Smooth muscle cell (in vitro differentiated cells): Measurements from ENCODE around the gene SLC1A7. TPM values are rescaled to one million over a fixed set of nuclear protein-coding genes. Genes with fewer than 3 reads are reported as not detected.

Source experiments
- DNase-seq: peaks from one replicate; lab custom pipeline; 2025; ENCODE audit not compliant: unreplicated experiment; lab: John Stamatoyannopoulos, UW
- H2AFZ ChIP-seq: fragments of 200-600 bp; sonication (generic); 2 replicates; pipeline ENCODE4 v1.6.0; 2016; ENCODE audit warnings: antibody characterized with exemption, low read depth, mild to moderate bottlenecking
- H3F3A ChIP-seq: fragments of 200-600 bp; sonication (generic); 2 replicates; pipeline ENCODE4 v1.6.0; 2017; ENCODE audit warnings: antibody characterized with exemption, low read depth
- H3K27ac ChIP-seq: fragments of 200-600 bp; sonication (generic); 2 replicates; pipeline ENCODE4 v1.5.1; 2016; ENCODE audit warnings: low read depth, mild to moderate bottlenecking
- H3K27me3 ChIP-seq: fragments of 200-600 bp; sonication (generic); 2 replicates; pipeline ENCODE4 v1.6.1; 2016; ENCODE audit warnings: low read depth, mild to moderate bottlenecking
- H3K36me3 ChIP-seq: fragments of 200-600 bp; sonication (generic); 2 replicates; pipeline ENCODE4 v1.5.1; 2016; ENCODE audit warnings: low read depth
- H3K4me1 ChIP-seq: fragments of 200-600 bp; sonication (generic); 2 replicates; pipeline ENCODE4 v1.5.1; 2016; ENCODE audit warnings: low read depth
- H3K4me2 ChIP-seq: fragments of 200-600 bp; sonication (generic); 2 replicates; pipeline ENCODE4 v1.6.0; 2016; ENCODE audit warnings: mild to moderate bottlenecking
- H3K4me3 ChIP-seq: fragments of 200-600 bp; sonication (generic); 2 replicates; pipeline ENCODE4 v1.5.1; 2016; ENCODE audit warnings: mild to moderate bottlenecking
- H3K79me2 ChIP-seq: fragments of 200-600 bp; sonication (generic); 2 replicates; pipeline ENCODE4 v1.6.0; 2016; ENCODE audit warnings: low read depth, mild to moderate bottlenecking
- H3K9ac ChIP-seq: fragments of 200-600 bp; sonication (generic); 2 replicates; pipeline ENCODE4 v1.6.0; 2016; ENCODE audit warnings: low read depth
- H3K9me3 ChIP-seq: fragments of 200-600 bp; sonication (generic); replicated peaks from 2 replicates; pipeline ENCODE4 v1.5.1; 2016; ENCODE audit warnings: low read depth
- H4K20me1 ChIP-seq: fragments of 200-600 bp; sonication (generic); 2 replicates; pipeline ENCODE4 v1.6.0; 2016; ENCODE audit warnings: low read depth
- WGBS: methylation state at CpG from one replicate; pipeline ENCODE4 v1.1.7; 2016; ENCODE audit warnings: low lambda C conversion rate; 5-methylcytosine and 5-hydroxymethylcytosine counted together
- polyA plus RNA-seq: library from polyadenylated mRNA; unstranded; fragments of >200 nt; fragmentation: Nextera tagmentation; extraction: Ambion mirVana; gene quantifications from 2 replicates; pipeline ENCODE4 v1.2.1, GENCODE V29; 2016
- total RNA-seq: library from RNA; depleted of rRNA; stranded (reverse); fragments of >200 nt; gene quantifications from 2 replicates; pipeline ENCODE4 v1.2.3, GENCODE V29; 2014
- TF ChIP-seq, protein P1 (sequence below): fragments of 200-600 bp; sonication (generic); IDR thresholded peaks from 2 replicates; pipeline ENCODE4 v1.5.1; 2017; ENCODE audit warnings: borderline replicate concordance, mild to moderate bottlenecking, antibody characterized with exemption; ENCODE audit not compliant: insufficient read depth, poor library complexity, severe bottlenecking

SLC1A7 gene
- total and polyA plus RNA-seq, 2 experiments from 2014 or later, result 0.05 TPM; not detected in 1

DNA sequence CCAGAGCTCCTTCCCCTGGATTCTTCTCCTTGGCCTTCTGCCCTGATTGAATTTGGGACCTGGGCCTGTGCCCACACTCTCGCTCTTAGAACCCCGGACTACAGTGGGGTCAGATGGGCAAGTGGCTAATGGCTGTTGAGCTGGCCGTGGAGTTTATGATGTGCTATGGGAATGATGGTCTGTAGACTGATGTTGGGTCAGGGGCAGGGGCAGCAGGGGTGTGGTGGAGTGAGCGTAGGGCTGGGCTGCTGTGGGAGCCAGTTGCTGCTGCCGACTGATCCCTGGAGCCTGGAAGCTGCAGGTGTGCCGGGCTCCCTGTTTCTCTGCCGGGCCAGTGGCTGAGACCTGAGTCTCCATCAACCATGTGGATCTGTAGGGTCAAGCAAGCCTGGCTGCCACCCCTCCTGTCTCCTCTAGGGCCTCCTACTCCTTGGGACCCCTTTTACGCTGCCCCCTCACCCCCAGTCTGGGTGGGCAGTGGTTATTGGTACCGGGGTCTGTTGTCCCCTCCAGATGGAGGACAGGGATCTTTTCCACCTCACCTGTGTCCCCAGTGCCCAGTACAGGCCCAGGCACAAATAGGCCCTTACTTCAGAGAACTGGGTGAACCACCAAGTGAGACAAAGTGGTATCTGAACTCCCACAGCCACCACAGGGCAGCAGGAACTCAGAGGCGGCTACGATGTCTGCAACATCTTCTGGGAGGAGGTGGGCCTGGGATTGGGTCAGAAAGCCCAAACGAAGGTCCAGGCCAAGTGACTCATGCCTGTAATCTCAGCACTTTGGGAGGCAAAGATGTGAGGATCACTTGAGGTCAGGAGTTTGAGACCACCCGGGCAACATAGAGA, 75.3 kb downstream of the SLC1A7 start:
- Histone ChIP-seq H3K27ac (no peak overlapping the region), H3K27me3 (peaks cover 39% of the 10 kb centered on the region), H3K4me2 (no peak overlapping the region), H4K20me1 (no peaks in the 10 kb centered on the region), H3K79me2 (no peaks in the 10 kb centered on the region), H2AFZ (no peak overlapping the region), H3K9ac (no peak overlapping the region), H3K4me1 (peaks cover 4% of the 10 kb centered on the region), H3K36me3 (no peaks in the 10 kb centered on the region), H3K9me3 (no peaks in the 10 kb centered on the region), H3F3A (no peaks in the 10 kb centered on the region), H3K4me3 (no peak overlapping the region)
- TF ChIP-seq, protein P1, sequence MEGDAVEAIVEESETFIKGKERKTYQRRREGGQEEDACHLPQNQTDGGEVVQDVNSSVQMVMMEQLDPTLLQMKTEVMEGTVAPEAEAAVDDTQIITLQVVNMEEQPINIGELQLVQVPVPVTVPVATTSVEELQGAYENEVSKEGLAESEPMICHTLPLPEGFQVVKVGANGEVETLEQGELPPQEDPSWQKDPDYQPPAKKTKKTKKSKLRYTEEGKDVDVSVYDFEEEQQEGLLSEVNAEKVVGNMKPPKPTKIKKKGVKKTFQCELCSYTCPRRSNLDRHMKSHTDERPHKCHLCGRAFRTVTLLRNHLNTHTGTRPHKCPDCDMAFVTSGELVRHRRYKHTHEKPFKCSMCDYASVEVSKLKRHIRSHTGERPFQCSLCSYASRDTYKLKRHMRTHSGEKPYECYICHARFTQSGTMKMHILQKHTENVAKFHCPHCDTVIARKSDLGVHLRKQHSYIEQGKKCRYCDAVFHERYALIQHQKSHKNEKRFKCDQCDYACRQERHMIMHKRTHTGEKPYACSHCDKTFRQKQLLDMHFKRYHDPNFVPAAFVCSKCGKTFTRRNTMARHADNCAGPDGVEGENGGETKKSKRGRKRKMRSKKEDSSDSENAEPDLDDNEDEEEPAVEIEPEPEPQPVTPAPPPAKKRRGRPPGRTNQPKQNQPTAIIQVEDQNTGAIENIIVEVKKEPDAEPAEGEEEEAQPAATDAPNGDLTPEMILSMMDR, result no peak
- no peak for DNase-seq
- 88% methylated on average over 13 of the region's 13 CpGs for WGBS

DNA sequence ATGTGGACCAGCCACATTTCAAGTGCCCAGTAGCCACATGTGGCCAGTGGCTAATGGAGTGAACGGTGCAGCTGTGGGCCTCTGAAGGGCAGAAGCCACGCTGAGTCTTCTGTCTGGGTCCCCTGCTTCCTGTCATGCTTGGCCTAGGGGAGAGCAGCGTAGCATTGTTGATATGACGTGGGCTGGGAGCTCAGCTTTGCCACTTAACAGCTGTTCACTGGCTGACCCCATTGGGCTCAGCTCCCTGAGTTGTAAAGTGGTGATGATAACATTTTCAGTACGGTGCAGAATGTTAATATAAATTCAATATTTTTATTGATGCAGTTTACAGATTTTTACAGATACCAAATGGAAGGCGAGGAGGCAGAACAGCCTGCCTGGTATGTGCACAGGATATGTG, 76.0 kb downstream of the SLC1A7 start:
- no peak for DNase-seq

DNA sequence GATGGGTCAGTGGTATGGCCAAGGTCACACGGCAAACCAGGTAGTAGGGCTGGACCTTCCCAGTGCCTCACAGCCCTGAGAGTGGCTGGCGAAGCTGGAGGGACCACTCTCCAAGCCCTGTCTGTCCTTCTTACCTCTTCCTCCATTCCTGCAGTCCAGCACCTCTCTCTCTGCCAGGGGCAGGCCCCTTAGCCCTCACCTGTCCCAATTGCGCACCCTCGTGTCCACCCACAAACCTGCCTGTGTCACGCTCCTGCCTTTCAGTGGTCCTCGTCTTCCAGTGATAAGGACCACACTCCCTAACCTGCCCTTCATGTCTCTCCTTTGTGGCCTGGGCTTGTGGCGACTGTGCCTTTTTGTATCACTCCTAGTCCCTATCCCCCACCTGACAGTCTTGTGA, 77.0 kb downstream of the SLC1A7 start:
- TF ChIP-seq, protein P1, result no peak
- no peaks in the 10 kb centered on the region for H3K9me3 ChIP-seq
- H3K4me3 ChIP-seq, result no peak overlapping the region
- 89% methylated on average over 7 of the region's 7 CpGs for WGBS
- no peaks in the 10 kb centered on the region for H3K36me3 ChIP-seq
- H3K4me1 ChIP-seq, result peaks cover 4% of the 10 kb centered on the region
- no peak overlapping the region for H3K27ac ChIP-seq
- no peak overlapping the region for H3K4me2 ChIP-seq
- H2AFZ ChIP-seq, result no peak overlapping the region
- no peaks in the 10 kb centered on the region for H4K20me1 ChIP-seq
- H3K27me3 ChIP-seq, result peaks cover 57% of the 10 kb centered on the region
- H3K79me2 ChIP-seq, result no peaks in the 10 kb centered on the region
- no peak overlapping the region for H3K9ac ChIP-seq
- DNase-seq, result no peak
- no peaks in the 10 kb centered on the region for H3F3A ChIP-seq

More for the DNA sequence above, 76.0 kb downstream of the SLC1A7 start:
- H3K4me3 ChIP-seq, result no peak overlapping the region
- H3K79me2 ChIP-seq, result no peaks in the 10 kb centered on the region
- H2AFZ ChIP-seq, result no peak overlapping the region
- H4K20me1 ChIP-seq, result no peaks in the 10 kb centered on the region
- no peak overlapping the region for H3K27ac ChIP-seq
- no peaks in the 10 kb centered on the region for H3K36me3 ChIP-seq
- 88% methylated on average over 6 of the region's 6 CpGs for WGBS
- no peak overlapping the region for H3K4me2 ChIP-seq
- TF ChIP-seq, protein P1, result no peak
- no peaks in the 10 kb centered on the region for H3K9me3 ChIP-seq
- H3K9ac ChIP-seq, result no peak overlapping the region
- H3F3A ChIP-seq, result no peaks in the 10 kb centered on the region
- peaks cover 46% of the 10 kb centered on the region for H3K27me3 ChIP-seq
- H3K4me1 ChIP-seq, result peaks cover 4% of the 10 kb centered on the region
